Measurements from ENCODE around the gene GPC1. TPM values are rescaled to one million over a fixed set of nuclear protein-coding genes. Genes with fewer than 3 reads are reported as not detected.

The GPC1 gene
- polyA plus RNA-seq, 1 donor: 16.3 TPM

DNA sequence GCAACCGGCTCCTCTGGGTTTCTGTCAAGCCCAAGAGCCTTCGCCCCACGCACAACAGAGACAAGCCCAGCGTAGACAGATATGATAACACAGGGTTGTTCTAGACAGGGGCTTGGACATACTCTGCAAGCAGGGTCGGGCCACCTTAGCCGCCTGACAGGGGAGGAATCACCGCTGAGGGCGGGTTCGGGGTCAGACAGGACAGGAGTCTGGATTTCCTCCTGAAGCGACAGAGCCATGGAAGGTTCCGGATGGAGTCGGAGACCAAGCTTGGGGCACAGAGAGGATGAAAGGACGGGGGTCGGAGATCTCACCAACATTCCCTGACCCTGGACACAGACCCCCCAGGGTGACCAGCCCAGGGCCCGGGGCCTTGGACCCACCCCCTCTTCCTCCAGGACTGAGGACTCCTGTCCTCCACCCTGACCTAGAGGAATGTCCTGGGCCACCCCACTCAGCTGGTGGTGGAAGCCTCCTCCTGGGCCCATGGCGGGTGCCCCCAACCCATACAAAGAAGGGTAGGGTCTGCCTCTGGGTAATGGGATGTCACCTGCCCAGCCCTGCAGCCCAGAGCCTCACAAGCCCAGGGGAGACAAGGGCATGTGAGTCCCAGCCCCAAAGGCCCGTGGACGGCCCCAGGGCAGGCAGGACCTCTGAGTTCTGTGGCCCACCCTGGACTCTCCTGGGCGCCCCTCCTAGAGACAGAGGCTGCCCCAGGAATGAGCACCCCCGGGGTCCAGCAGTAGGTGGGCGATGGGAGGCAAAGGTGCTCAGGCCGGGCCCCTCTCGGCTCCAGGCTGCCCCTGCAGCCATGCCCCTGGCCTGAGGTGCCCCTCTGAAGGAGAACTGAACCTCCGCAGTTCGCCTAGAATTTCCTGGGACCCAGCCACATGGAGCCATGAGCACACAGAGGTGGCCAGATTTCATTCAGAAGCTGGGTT lies 44.1 kb upstream of the GPC1 start:
- no peak for DNase-seq
- H3K4me3 ChIP-seq (ENCODE audit: low read length): no peak overlapping the region
- no peaks in the 10 kb centered on the region for H3K36me3 ChIP-seq (ENCODE audit: control insufficient read depth, insufficient read depth, low read length)
- no CpG with 5 or more reads among the region's 25 CpGs for WGBS (ENCODE audit: insufficient coverage, low lambda C conversion rate)
- H3K4me1 ChIP-seq (ENCODE audit: control insufficient read depth, insufficient read depth, low read length): no peaks in the 10 kb centered on the region
- no peaks in the 10 kb centered on the region for H3K27me3 ChIP-seq (ENCODE audit: control insufficient read depth, insufficient read depth, low read length)
- no peaks in the 10 kb centered on the region for H3K9me3 ChIP-seq (ENCODE audit: control insufficient read depth, low read depth, low read length)
- no peak overlapping the region for H3K27ac ChIP-seq (ENCODE audit: low read length)

DNA sequence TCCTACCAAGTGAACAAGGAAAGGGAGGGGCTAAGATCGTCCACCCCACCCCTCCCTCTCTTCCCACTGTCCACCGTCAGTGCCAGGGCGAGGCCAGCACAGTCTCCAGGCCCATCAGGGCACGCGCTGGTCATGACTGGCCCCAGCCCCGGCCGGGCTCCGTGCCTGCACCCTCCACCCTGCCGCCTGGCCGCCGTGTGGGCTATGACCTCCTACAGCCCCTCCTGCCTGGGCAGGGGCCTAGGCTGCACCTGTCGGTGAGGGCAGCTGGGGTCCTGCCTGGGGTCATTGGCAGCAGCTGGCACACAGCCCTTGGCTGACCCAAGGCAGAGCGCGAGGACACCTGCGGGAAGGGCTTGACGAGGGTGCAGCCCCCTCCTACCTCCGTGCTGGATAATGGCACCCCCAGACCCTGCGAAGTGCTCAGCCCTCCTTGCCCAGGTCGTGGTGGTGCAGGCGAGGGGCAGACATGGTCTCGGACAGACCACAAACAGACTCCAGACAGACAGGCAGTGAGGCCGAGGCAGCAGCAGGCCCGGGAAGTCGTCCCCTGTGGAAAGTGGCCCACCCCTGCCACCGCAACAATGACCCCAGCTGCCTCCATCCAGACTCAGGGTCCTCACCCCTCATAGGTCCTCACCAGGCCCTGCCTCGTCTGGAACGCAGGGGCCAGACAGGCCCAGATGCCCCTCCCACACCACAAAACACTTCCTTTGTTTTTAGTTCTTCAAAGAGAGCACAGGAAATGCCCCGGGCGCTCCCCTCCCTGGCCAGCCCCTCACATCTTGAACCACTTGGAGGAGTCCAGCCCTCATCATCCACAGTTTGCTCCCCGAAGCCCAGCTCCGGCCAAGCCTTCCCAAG lies 43.1 kb upstream of the GPC1 start:
- no CpG with 5 or more reads among the region's 31 CpGs for WGBS (ENCODE audit: insufficient coverage, low lambda C conversion rate)
- Histone ChIP-seq H3K27me3 (ENCODE audit: control insufficient read depth, insufficient read depth, low read length) (no peaks in the 10 kb centered on the region), H3K9me3 (ENCODE audit: control insufficient read depth, low read depth, low read length) (no peaks in the 10 kb centered on the region), H3K4me3 (ENCODE audit: low read length) (no peak overlapping the region), H3K27ac (ENCODE audit: low read length) (no peak overlapping the region), H3K36me3 (ENCODE audit: control insufficient read depth, insufficient read depth, low read length) (no peaks in the 10 kb centered on the region), H3K4me1 (ENCODE audit: control insufficient read depth, insufficient read depth, low read length) (no peaks in the 10 kb centered on the region)
- DNase-seq: no peak

DNA sequence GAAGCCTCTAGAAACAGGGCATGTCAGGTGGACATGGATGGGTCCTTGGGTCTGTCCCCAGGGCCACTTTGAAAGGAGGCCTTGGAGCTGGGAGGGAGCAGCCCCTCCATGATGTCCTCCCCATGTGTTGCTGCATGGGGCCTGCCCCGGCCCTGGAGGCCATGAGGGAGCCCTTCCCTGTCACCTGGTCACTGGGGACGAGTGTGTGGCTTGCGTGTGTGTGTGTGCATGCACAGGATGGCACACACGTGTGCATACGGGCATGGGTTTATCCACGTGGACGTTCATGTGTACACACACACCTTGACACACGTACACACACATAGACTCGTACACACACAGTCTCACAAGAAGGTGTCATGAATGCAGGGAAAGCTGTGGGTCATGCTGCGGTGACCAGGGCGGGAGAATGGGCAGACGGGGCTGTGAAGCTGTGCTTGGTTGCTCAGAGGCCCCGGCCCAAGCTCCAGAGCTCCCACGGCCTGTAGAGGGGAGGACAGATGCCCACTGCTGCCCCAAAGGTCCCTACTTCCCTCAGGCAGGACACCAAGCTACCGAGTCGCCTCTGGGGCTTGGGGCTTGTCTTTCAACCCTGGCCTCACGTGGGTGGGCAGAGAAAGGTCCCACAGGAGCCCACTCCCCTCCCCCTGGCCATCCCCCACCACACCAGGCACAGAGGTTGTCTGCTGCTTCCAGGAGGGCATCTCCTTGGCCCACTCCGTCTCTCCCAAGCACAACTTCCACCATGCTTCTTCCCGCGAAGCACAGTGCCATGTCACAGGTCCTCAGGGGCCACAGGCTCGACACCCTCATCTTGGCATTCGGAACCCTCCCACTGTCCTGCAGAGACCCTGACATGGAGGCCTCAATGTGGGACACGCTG lies 42.3 kb upstream of the GPC1 start:
- no peak overlapping the region for H3K4me3 ChIP-seq (ENCODE audit: low read length)
- no CpG with 5 or more reads among the region's 23 CpGs for WGBS (ENCODE audit: insufficient coverage, low lambda C conversion rate)
- no peaks in the 10 kb centered on the region for H3K9me3 ChIP-seq (ENCODE audit: control insufficient read depth, low read depth, low read length)
- H3K27me3 ChIP-seq (ENCODE audit: control insufficient read depth, insufficient read depth, low read length): no peaks in the 10 kb centered on the region
- no peaks in the 10 kb centered on the region for H3K36me3 ChIP-seq (ENCODE audit: control insufficient read depth, insufficient read depth, low read length)
- no peaks in the 10 kb centered on the region for H3K4me1 ChIP-seq (ENCODE audit: control insufficient read depth, insufficient read depth, low read length)
- DNase-seq: no peak
- H3K27ac ChIP-seq (ENCODE audit: low read length): no peak overlapping the region

DNA sequence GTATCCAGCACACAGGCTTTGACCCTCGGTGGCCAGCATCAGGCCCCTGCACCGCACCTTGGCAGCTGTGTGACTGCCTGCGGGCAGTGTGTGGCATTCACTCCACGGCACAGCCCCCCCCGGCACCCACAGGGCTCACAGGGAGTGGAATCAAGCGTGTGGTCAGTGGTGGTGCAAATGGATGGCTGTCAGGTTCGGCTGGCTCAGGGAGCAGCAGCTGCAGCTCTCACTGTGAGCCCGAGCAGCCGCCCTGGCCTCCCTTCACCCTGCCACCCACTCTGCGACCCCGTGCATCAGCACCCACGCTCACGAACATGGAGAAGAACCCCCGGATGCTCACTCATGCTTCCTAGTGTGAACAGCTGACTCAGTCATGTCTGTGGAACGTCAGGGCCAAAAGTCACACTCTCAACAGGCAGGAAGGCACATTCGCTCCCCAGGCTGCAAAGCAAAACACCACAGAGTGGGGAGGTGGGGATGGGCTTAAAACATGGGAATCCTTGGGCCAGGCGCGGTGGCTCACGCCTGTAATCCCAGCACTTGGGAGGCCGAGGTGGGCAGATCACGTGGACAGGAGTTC lies 41.5 kb upstream of the GPC1 start:
- Histone ChIP-seq H3K27me3 (ENCODE audit: control insufficient read depth, insufficient read depth, low read length) (no peaks in the 10 kb centered on the region), H3K4me3 (ENCODE audit: low read length) (no peak overlapping the region), H3K9me3 (ENCODE audit: control insufficient read depth, low read depth, low read length) (no peaks in the 10 kb centered on the region), H3K27ac (ENCODE audit: low read length) (no peak overlapping the region), H3K36me3 (ENCODE audit: control insufficient read depth, insufficient read depth, low read length) (no peaks in the 10 kb centered on the region), H3K4me1 (ENCODE audit: control insufficient read depth, insufficient read depth, low read length) (no peaks in the 10 kb centered on the region)
- no peak for DNase-seq
- no CpG with 5 or more reads among the region's 21 CpGs for WGBS (ENCODE audit: insufficient coverage, low lambda C conversion rate)

DNA sequence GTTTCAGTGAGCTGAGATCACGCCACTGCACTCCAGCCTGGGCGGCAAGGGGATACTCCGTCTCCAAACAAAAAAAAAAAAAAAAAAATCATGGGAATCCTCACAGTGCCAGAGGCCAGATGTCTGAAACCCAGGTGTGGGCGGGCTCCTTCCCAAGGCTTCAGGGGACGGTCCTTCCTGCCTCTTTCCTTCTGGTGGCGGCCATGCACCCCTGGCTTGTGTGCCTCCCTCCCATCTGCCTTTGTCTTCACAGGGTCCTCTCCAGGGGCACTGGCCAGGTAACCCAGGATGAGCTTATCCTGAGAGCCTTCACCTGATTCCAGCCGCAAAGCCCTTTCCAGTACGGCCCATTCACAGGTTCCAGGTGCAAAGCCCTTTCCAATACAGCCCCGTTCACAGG lies 40.9 kb upstream of the GPC1 start:
- H3K27me3 ChIP-seq (ENCODE audit: control insufficient read depth, insufficient read depth, low read length): no peaks in the 10 kb centered on the region
- H3K9me3 ChIP-seq (ENCODE audit: control insufficient read depth, low read depth, low read length): no peaks in the 10 kb centered on the region
- no peak overlapping the region for H3K27ac ChIP-seq (ENCODE audit: low read length)
- no peak overlapping the region for H3K4me3 ChIP-seq (ENCODE audit: low read length)
- WGBS (ENCODE audit: insufficient coverage, low lambda C conversion rate): no CpG with 5 or more reads among the region's 9 CpGs
- H3K4me1 ChIP-seq (ENCODE audit: control insufficient read depth, insufficient read depth, low read length): no peaks in the 10 kb centered on the region
- no peak for DNase-seq
- H3K36me3 ChIP-seq (ENCODE audit: control insufficient read depth, insufficient read depth, low read length): no peaks in the 10 kb centered on the region

DNA sequence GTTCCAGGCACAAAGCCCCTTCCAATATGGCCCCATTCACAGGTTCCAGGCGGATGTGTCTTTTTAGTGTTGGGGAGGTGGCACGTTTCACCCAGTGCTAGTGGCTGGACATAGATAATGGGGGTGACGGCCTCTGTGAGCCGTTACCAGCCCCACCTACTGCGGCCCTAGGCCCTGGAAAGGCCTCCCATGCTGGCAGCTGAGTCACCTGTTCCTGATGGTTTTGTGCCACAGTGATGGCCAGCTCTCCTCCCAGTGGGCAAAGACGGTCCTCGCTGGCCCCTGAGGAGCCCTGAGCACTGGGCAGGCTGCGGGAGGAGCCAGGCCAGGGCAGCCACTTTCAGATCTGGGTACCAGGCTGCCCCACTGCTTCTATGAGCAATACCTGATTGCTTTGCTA lies 40.0 kb upstream of the GPC1 start:
- Histone ChIP-seq H3K4me1 (ENCODE audit: control insufficient read depth, insufficient read depth, low read length) (no peaks in the 10 kb centered on the region), H3K27me3 (ENCODE audit: control insufficient read depth, insufficient read depth, low read length) (no peaks in the 10 kb centered on the region), H3K4me3 (ENCODE audit: low read length) (no peak overlapping the region), H3K36me3 (ENCODE audit: control insufficient read depth, insufficient read depth, low read length) (no peaks in the 10 kb centered on the region), H3K27ac (ENCODE audit: low read length) (no peak overlapping the region), H3K9me3 (ENCODE audit: control insufficient read depth, low read depth, low read length) (no peaks in the 10 kb centered on the region)
- WGBS (ENCODE audit: insufficient coverage, low lambda C conversion rate): no CpG with 5 or more reads among the region's 8 CpGs
- no peak for DNase-seq

DNA sequence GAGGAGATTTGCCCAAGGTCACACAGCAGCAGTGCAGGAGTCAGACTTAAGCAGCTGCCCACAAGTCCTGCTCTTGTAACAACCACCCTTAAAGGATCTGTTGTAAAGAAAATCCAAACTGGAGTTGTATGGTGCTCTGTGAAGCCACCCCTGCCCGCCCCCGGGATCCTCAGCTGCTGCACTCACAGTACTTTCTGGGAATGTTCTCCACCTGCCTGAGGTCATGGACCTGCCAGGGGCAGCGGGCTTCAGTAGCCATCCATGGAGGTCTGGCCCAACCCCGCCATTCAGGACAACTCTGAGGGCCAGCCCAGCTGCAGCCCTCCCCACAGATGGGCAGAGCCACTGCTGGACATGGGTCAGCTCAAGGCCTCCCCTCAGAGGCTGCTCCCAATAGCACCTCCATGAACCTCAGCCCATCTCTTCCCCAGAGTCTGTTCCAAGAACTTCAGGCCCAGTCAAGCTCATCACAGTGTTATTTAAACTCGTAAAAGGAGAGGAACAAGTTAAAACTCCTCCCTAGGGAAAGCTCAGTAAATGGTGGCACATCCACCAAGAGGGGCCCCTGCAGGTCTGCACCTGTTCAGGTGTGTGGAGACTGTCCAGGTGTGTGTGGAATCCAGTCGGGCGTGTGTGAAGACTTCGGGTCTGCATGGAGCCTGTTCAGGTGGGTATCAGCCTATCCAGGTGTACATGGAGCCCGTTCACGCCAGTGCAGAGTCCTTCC lies 39.4 kb upstream of the GPC1 start:
- H3K9me3 ChIP-seq (ENCODE audit: control insufficient read depth, low read depth, low read length): no peaks in the 10 kb centered on the region
- no peaks in the 10 kb centered on the region for H3K4me1 ChIP-seq (ENCODE audit: control insufficient read depth, insufficient read depth, low read length)
- H3K27me3 ChIP-seq (ENCODE audit: control insufficient read depth, insufficient read depth, low read length): no peaks in the 10 kb centered on the region
- no peaks in the 10 kb centered on the region for H3K36me3 ChIP-seq (ENCODE audit: control insufficient read depth, insufficient read depth, low read length)
- no CpG with 5 or more reads among the region's 10 CpGs for WGBS (ENCODE audit: insufficient coverage, low lambda C conversion rate)
- no peak overlapping the region for H3K4me3 ChIP-seq (ENCODE audit: low read length)
- no peak overlapping the region for H3K27ac ChIP-seq (ENCODE audit: low read length)
- no peak for DNase-seq

DNA sequence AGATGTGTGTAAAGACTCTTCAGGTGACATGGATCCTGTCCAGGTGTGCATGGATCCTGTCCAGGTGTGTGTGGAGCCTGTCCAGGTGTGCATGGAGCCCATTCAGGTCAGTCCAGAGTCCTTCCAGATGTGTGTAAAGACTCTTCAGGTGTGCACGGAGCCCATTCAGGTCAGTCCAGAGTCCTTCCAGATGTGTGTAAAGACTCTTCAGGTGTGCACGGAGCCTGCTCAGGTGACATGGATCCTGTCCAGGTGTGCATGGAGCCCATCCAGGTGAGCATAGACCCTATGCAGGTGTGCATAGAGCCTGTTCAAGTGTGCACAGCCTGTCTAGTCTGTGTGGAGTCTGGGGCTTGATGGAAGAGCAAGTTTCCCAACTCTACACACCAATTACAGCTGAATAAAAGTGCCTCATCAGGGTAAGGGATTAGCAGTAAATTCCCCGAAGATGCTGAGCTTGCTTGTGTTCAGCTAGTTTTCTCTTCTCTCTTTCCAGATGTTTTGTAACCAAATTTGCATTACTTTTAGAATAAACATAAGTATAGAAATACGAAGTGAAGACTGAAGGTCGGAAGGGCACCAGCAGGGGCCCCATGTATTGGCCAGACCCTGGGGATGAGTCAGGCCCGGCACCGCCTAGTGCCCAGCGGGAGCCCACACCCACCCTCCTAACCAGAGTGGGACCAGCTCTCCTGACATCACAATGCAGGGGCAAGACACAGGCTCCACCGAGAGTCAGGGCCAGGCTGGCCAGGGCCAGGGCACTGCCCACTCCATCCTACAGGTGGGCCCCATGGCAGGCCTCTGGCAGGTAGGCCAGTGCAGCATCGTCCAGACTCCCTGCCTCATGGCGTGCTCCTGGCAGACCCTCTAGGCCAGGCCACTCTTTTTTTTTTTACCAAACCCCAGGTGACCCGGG lies 38.6 kb upstream of the GPC1 start:
- H3K36me3 ChIP-seq (ENCODE audit: control insufficient read depth, insufficient read depth, low read length): no peaks in the 10 kb centered on the region
- 71% methylated on average over 1 of the region's 12 CpGs for WGBS (ENCODE audit: insufficient coverage, low lambda C conversion rate)
- no peak for DNase-seq
- H3K4me1 ChIP-seq (ENCODE audit: control insufficient read depth, insufficient read depth, low read length): no peaks in the 10 kb centered on the region
- H3K4me3 ChIP-seq (ENCODE audit: low read length): no peak overlapping the region
- no peaks in the 10 kb centered on the region for H3K9me3 ChIP-seq (ENCODE audit: control insufficient read depth, low read depth, low read length)
- H3K27ac ChIP-seq (ENCODE audit: low read length): no peak overlapping the region
- H3K27me3 ChIP-seq (ENCODE audit: control insufficient read depth, insufficient read depth, low read length): no peaks in the 10 kb centered on the region

DNA sequence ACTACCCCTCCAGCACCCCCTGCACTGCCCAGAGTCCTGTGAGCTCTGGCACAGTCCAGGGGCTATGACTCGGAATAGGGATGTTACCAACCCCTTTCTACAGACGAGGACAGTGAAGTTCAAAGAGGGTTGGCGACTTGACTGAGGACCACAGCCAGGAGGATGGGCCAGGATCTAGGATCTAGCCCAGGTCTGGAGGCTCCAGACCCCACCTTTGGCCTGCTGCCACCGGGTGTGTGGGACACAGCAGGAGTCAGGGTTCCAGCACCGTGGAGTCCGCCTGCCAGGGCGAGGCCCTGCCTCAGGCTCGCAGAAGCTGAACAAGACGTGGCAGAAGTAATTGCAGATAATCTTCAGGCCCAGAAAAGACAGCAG lies 37.9 kb upstream of the GPC1 start:
- Histone ChIP-seq H3K4me1 (ENCODE audit: control insufficient read depth, insufficient read depth, low read length) (no peaks in the 10 kb centered on the region), H3K9me3 (ENCODE audit: control insufficient read depth, low read depth, low read length) (no peaks in the 10 kb centered on the region), H3K27ac (ENCODE audit: low read length) (no peak overlapping the region), H3K36me3 (ENCODE audit: control insufficient read depth, insufficient read depth, low read length) (no peaks in the 10 kb centered on the region), H3K4me3 (ENCODE audit: low read length) (no peak overlapping the region), H3K27me3 (ENCODE audit: control insufficient read depth, insufficient read depth, low read length) (no peaks in the 10 kb centered on the region)
- no CpG with 5 or more reads among the region's 9 CpGs for WGBS (ENCODE audit: insufficient coverage, low lambda C conversion rate)
- no peak for DNase-seq

Data from large intestine (tissue), 3 donors.